ENCODE measurements around the gene CARD10. TPM values are rescaled to one million over a fixed set of nuclear protein-coding genes. Genes with fewer than 3 reads are reported as not detected.

CARD10 gene
- total RNA-seq, 1 experiment from 2014 or later = 63.9 TPM

- H3K36me3 ChIP-seq (ENCODE audit: low read depth) = no peaks in the 10 kb centered on the region
- H3K27ac ChIP-seq = no peak overlapping the region
- H3F3A ChIP-seq (ENCODE audit: insufficient read depth, low read depth) = peaks cover 24% of the 10 kb centered on the region
- no peak overlapping the region for H3K4me2 ChIP-seq
- BruUV-seq (replicated peaks) = no TSS peak
- ChIA-PET CTCF (no interaction called here), POLR2A (ENCODE audit: unreplicated experiment) (no interaction called here)
- DNase-seq = no peak
- no peaks in the 10 kb centered on the region for H3K9me3 ChIP-seq (ENCODE audit: insufficient read depth, low read depth)
- no peaks in the 10 kb centered on the region for H3K27me3 ChIP-seq (ENCODE audit: insufficient read depth, low read depth)
- H3K4me3 ChIP-seq = no peak overlapping the region
- no peaks in the 10 kb centered on the region for H3K79me2 ChIP-seq (ENCODE audit: low read depth)
- H4K20me1 ChIP-seq (ENCODE audit: insufficient read depth) = 0 out of 2 replicates have a peak, but pooled peaks cover 3% of the 10 kb centered on the region
- no peak overlapping the region for H2AFZ ChIP-seq
- intact Hi-C loops (cut with micrococcal nuclease; ENCODE audit: unreplicated experiment) = no loop called here
- no peaks in the 10 kb centered on the region for H3K4me1 ChIP-seq (replicated peaks; ENCODE audit: insufficient read depth)
- no peaks in the 10 kb centered on the region for H3K9me2 ChIP-seq (ENCODE audit: insufficient read depth)
- TF ChIP-seq CTCF (conservative IDR thresholded peaks at IDR 0.05) (no peak), EZH2 (IDR thresholded peaks at IDR 0.05; ENCODE audit: low read depth) (no peak)
These were observed 30.7 kb downstream of the CARD10 start for GRCh38 chr22:37488337-37489135.

GRCh38 chr22:37487571-37487970 lies 31.6 kb downstream of the CARD10 start:
- ChIA-PET POLR2A (ENCODE audit: unreplicated experiment) (no interaction called here), CTCF (no interaction called here)
- Histone ChIP-seq H3K36me3 (ENCODE audit: low read depth) (no peaks in the 10 kb centered on the region), H3K9me3 (ENCODE audit: insufficient read depth, low read depth) (no peaks in the 10 kb centered on the region), H3K4me2 (no peak overlapping the region), H3K4me1 (replicated peaks; ENCODE audit: insufficient read depth) (no peaks in the 10 kb centered on the region), H4K20me1 (ENCODE audit: insufficient read depth) (no peaks in the 10 kb centered on the region), H3F3A (ENCODE audit: insufficient read depth, low read depth) (peaks cover 24% of the 10 kb centered on the region), H3K4me3 (no peak overlapping the region), H2AFZ (no peak overlapping the region), H3K27ac (no peak overlapping the region), H3K79me2 (ENCODE audit: low read depth) (no peaks in the 10 kb centered on the region), H3K9me2 (ENCODE audit: insufficient read depth) (no peaks in the 10 kb centered on the region), H3K27me3 (ENCODE audit: insufficient read depth, low read depth) (no peaks in the 10 kb centered on the region)
- TF ChIP-seq EZH2 (IDR thresholded peaks at IDR 0.05; ENCODE audit: low read depth) (no peak), CTCF (conservative IDR thresholded peaks at IDR 0.05) (no peak)
- TSS peak; percentile 8 for BruUV-seq (replicated peaks)
- intact Hi-C loops (cut with micrococcal nuclease; ENCODE audit: unreplicated experiment) = no loop called here
- DNase-seq = no peak

GRCh38 chr22:37487129-37487528 lies 32.1 kb downstream of the CARD10 start:
- BruUV-seq (replicated peaks) = no TSS peak
- no peak for DNase-seq
- Histone ChIP-seq H3K9me2 (ENCODE audit: insufficient read depth) (no peaks in the 10 kb centered on the region), H3K4me3 (no peak overlapping the region), H3K27me3 (ENCODE audit: insufficient read depth, low read depth) (no peaks in the 10 kb centered on the region), H3K36me3 (ENCODE audit: low read depth) (no peaks in the 10 kb centered on the region), H3F3A (ENCODE audit: insufficient read depth, low read depth) (peaks cover 20% of the 10 kb centered on the region), H3K79me2 (ENCODE audit: low read depth) (no peaks in the 10 kb centered on the region), H2AFZ (no peak overlapping the region), H3K4me2 (no peak overlapping the region), H4K20me1 (ENCODE audit: insufficient read depth) (no peaks in the 10 kb centered on the region), H3K4me1 (replicated peaks; ENCODE audit: insufficient read depth) (no peaks in the 10 kb centered on the region), H3K9me3 (ENCODE audit: insufficient read depth, low read depth) (no peaks in the 10 kb centered on the region), H3K27ac (no peak overlapping the region)
- no peak for TF ChIP-seq EZH2 (IDR thresholded peaks at IDR 0.05; ENCODE audit: low read depth)
- no peak for TF ChIP-seq CTCF (conservative IDR thresholded peaks at IDR 0.05)
- CTCF ChIA-PET = interaction anchor here (0.6 kb wide), 1 partner anchor 137 kb away, joined by 4 read pairs; no protein-coding TSS in a partner anchor
- POLR2A ChIA-PET (ENCODE audit: unreplicated experiment) = no interaction called here
- intact Hi-C loops (cut with micrococcal nuclease; ENCODE audit: unreplicated experiment) = no loop called here
